MM.1S (cell line): ENCODE results near the gene SERPINA4.

ENCODE experiments used
- DNase-seq: peaks from one replicate; pipeline ENCODE4 v3.0.0-alpha.2; 2015
- H2AFZ ChIP-seq: fragments of 300-600 bp; sonication (generic); 2 replicates; pipeline ENCODE4 v1.6.0; 2016; ENCODE audit warnings: antibody characterized with exemption, low read length
- H3F3A ChIP-seq: fragments of 300-600 bp; sonication (generic); 2 replicates; pipeline ENCODE4 v1.6.1; 2016; ENCODE audit warnings: mild to moderate bottlenecking, antibody characterized with exemption, low read length, moderate library complexity, mixed read lengths; ENCODE audit not compliant: insufficient read depth
- H3K27ac ChIP-seq: fragments of 300-600 bp; sonication (generic); 2 replicates; pipeline ENCODE4 v1.5.1; 2016; ENCODE audit warnings: mild to moderate bottlenecking, low read length
- H3K27me3 ChIP-seq: fragments of 300-600 bp; sonication (generic); replicated peaks from 2 replicates; pipeline ENCODE4 v1.6.0; 2016; ENCODE audit warnings: low read length; ENCODE audit not compliant: insufficient read depth
- H3K36me3 ChIP-seq: fragments of 300-600 bp; sonication (generic); replicated peaks from 2 replicates; pipeline ENCODE4 v1.6.1; 2016; ENCODE audit warnings: mild to moderate bottlenecking, low read length, mixed read lengths; ENCODE audit not compliant: insufficient read depth
- H3K4me1 ChIP-seq: fragments of 300-600 bp; sonication (generic); 2 replicates; pipeline ENCODE4 v1.6.1; 2016; ENCODE audit warnings: low read length, mixed read lengths
- H3K4me2 ChIP-seq: fragments of 300-600 bp; sonication (generic); 2 replicates; pipeline ENCODE4 v1.6.0; 2016; ENCODE audit warnings: low read depth, low read length
- H3K4me3 ChIP-seq: fragments of 300-600 bp; sonication (generic); 2 replicates; pipeline ENCODE4 v1.5.1; 2016; ENCODE audit warnings: low read length, mixed read lengths
- H3K79me2 ChIP-seq: fragments of 300-600 bp; sonication (generic); 2 replicates; pipeline ENCODE4 v1.6.1; 2016; ENCODE audit warnings: mixed run types, low read length, mixed read lengths
- H3K9ac ChIP-seq: fragments of 300-600 bp; sonication (generic); 2 replicates; pipeline ENCODE4 v1.6.1; 2016; ENCODE audit warnings: low read length, mixed read lengths
- H3K9me2 ChIP-seq: fragments of 300-600 bp; sonication (generic); replicated peaks from 2 replicates; pipeline ENCODE4 v1.6.1; 2016; ENCODE audit warnings: mild to moderate bottlenecking, low read length, mixed read lengths; ENCODE audit not compliant: insufficient read depth
- H3K9me3 ChIP-seq: fragments of 300-600 bp; sonication (generic); replicated peaks from 2 replicates; pipeline ENCODE4 v1.6.1; 2016; ENCODE audit warnings: mild to moderate bottlenecking, low read length, mixed read lengths; ENCODE audit not compliant: insufficient read depth
- H4K20me1 ChIP-seq: fragments of 300-600 bp; sonication (generic); 2 replicates; pipeline ENCODE4 v1.6.1; 2016; ENCODE audit warnings: mild to moderate bottlenecking, low read length, moderate library complexity, mixed read lengths; ENCODE audit not compliant: insufficient read depth
- EZH2 ChIP-seq: fragments of 300-600 bp; sonication (generic); optimal IDR thresholded peaks from 2 replicates; pipeline ENCODE3; 2017; ENCODE audit warnings: low read depth, mild to moderate bottlenecking, antibody characterized with exemption, low read length, mixed read lengths
- EZH2phosphoT487 ChIP-seq: fragments of 300-600 bp; sonication (generic); IDR thresholded peaks from 2 replicates; pipeline ENCODE4 v1.6.1; 2018; ENCODE audit warnings: antibody characterized with exemption, low read length
- TF ChIP-seq, protein P1 (sequence below): fragments of 300-600 bp; sonication (generic); IDR thresholded peaks from 2 replicates; pipeline ENCODE4 v1.5.1; 2016; ENCODE audit warnings: antibody characterized with exemption, low read length, mixed read lengths

SERPINA4 gene

DNA sequence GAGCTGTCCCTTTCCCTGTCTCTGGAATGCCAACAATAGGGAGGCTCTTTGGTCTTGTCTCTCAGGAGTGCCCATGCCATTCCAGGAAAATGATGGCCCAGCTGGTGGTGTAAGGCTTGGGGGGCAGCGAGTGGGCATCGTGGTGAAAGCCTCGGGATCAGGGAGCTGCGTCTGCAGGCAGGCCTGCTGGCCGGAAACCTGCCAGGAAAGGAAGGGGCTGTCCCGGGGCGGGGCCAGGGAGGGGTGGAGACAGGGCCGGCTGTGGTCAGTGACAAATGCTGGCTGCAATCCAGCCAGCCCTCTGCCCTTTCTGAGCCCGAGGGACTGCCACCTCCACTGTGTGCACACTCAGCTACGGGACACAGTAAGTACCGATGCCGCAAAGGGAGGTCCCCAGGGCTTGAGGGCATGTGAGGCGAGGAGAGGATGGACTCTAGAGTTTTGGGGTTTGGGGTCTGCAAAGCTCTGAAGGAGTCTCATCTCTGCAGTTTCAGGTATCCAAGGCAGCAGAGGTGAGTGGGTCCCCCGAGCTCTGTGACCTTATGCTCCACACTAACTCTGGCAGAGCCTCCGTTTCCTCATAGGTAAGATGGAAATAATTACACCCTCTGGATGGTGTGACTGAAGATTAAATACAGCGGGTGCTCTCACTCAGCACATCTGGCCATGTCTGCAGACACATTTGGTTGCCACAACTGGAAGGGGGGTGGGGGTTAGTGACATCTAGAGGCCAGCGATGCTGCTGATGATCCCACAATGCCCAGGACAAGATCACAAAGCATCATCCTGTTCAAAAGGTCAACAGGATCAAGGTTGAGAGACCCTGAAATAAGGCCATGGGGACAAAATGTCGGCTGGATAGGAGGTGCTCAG, 20.1 kb downstream of the SERPINA4 start, which contains the start of gene SERPINA5:
Gene SERPINA5 (plus strand): TSS at position 300 of the 873 bp plus-strand sequence. CDS start 5,937 bp downstream, outside the sequence.
- H3K27ac ChIP-seq, result no peak within 1 kb of the TSS
- H3K9me3 ChIP-seq, result no peaks in the 10 kb centered on the region
- H3F3A ChIP-seq, result no peaks in the 10 kb centered on the region
- H3K79me2 ChIP-seq, result no peaks in the 10 kb centered on the region
- H3K27me3 ChIP-seq, result no peaks in the 10 kb centered on the region
- no peak within 1 kb of the TSS for H2AFZ ChIP-seq
- H3K9ac ChIP-seq, result no peak within 1 kb of the TSS
- H3K9me2 ChIP-seq, result no peaks in the 10 kb centered on the region
- H3K4me3 ChIP-seq, result no peak within 1 kb of the TSS
- H3K4me1 ChIP-seq, result no peaks in the 10 kb centered on the region
- no peaks in the 10 kb centered on the region for H4K20me1 ChIP-seq
- no peak for DNase-seq
- no peaks in the 10 kb centered on the region for H3K36me3 ChIP-seq
- no peak within 1 kb of the TSS for H3K4me2 ChIP-seq
- TF ChIP-seq, protein P1, sequence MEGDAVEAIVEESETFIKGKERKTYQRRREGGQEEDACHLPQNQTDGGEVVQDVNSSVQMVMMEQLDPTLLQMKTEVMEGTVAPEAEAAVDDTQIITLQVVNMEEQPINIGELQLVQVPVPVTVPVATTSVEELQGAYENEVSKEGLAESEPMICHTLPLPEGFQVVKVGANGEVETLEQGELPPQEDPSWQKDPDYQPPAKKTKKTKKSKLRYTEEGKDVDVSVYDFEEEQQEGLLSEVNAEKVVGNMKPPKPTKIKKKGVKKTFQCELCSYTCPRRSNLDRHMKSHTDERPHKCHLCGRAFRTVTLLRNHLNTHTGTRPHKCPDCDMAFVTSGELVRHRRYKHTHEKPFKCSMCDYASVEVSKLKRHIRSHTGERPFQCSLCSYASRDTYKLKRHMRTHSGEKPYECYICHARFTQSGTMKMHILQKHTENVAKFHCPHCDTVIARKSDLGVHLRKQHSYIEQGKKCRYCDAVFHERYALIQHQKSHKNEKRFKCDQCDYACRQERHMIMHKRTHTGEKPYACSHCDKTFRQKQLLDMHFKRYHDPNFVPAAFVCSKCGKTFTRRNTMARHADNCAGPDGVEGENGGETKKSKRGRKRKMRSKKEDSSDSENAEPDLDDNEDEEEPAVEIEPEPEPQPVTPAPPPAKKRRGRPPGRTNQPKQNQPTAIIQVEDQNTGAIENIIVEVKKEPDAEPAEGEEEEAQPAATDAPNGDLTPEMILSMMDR, result no peak
- TF ChIP-seq EZH2phosphoT487, result no peak
- TF ChIP-seq EZH2, result no peak

DNA sequence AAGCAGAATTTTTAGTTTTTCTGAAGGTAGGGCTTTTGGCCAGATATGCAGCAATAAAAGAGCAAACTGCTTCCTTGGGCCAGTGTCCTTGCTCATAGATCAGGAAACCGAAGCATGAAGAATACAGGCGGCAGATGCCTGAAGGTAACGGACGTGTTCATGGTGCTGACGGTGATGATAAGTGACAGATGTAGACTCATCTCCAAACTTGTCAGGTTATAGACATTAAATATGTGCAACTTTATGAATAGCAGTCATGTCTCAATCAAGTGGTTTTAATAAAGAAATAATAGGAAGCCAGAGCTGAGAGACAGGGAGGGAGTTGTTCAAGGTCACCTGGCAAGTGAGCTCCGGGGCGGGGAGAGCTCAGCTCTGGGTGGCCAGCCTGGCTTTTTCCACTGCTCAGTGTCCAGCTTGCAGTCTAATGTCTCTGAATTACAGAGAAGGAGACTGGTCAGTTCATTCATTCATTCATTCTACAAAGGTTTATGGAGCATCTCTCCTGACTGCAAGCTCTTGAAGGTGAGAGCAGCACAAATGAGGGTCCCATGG, 21.0 kb downstream of the SERPINA4 start:
- no peak for DNase-seq
- no peaks in the 10 kb centered on the region for H3K4me1 ChIP-seq
- H3K27ac ChIP-seq, result no peak overlapping the region
- no peaks in the 10 kb centered on the region for H3K9me2 ChIP-seq
- H4K20me1 ChIP-seq, result no peaks in the 10 kb centered on the region
- H3K36me3 ChIP-seq, result no peaks in the 10 kb centered on the region
- no peak overlapping the region for H2AFZ ChIP-seq
- H3K4me3 ChIP-seq, result no peak overlapping the region
- no peaks in the 10 kb centered on the region for H3K27me3 ChIP-seq
- no peaks in the 10 kb centered on the region for H3K9me3 ChIP-seq
- no peaks in the 10 kb centered on the region for H3F3A ChIP-seq
- no peak overlapping the region for H3K4me2 ChIP-seq
- no peaks in the 10 kb centered on the region for H3K79me2 ChIP-seq
- H3K9ac ChIP-seq, result no peak overlapping the region
- TF ChIP-seq, protein P1, result no peak
- TF ChIP-seq EZH2phosphoT487 (no peak), EZH2 (no peak)

DNA sequence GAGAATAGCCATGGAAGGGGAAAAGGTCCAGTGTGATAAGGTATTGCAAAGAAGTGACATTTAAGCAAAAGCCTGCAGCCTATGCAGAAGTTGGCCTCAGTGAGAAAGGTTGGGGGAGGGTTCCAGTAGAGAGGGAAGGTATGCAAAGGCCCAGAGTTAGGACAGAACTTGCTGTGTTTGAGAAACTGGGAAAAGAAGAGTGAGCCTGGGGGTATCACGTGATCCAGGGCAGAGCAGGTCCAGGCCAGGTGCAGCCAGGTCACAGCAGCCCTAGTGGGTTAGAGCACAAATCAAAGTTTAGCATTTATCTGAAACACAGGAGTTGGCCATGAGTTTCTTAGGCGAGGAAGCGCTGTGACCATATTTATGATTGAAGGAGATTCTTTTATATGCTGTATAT, 21.6 kb downstream of the SERPINA4 start:
- H3K9ac ChIP-seq, result no peak overlapping the region

More for the DNA sequence above, 21.6 kb downstream of the SERPINA4 start:
- no peaks in the 10 kb centered on the region for H4K20me1 ChIP-seq
- TF ChIP-seq EZH2phosphoT487, result no peak
- TF ChIP-seq, protein P1, result no peak
- no peak for TF ChIP-seq EZH2
- H3K27ac ChIP-seq, result no peak overlapping the region
- H3K4me1 ChIP-seq, result no peaks in the 10 kb centered on the region
- H3K9me3 ChIP-seq, result no peaks in the 10 kb centered on the region
- H3F3A ChIP-seq, result no peaks in the 10 kb centered on the region
- H3K36me3 ChIP-seq, result no peaks in the 10 kb centered on the region
- DNase-seq, result no peak
- H3K9me2 ChIP-seq, result no peaks in the 10 kb centered on the region
- H3K4me2 ChIP-seq, result no peak overlapping the region
- H2AFZ ChIP-seq, result no peak overlapping the region
- no peaks in the 10 kb centered on the region for H3K79me2 ChIP-seq
- H3K27me3 ChIP-seq, result no peaks in the 10 kb centered on the region
- no peak overlapping the region for H3K4me3 ChIP-seq
